HG02798 (cell line): ENCODE results near the gene DLG1.
A peak's percentile ranks its signal among the peaks of the same experiment; 100 is the strongest.

Source experiments
- ATAC-seq: cut with Tn5 transposase; IDR thresholded peaks from one replicate; pipeline ENCODE4 v1.9.1; 2021; ENCODE audit warnings: mild to moderate bottlenecking; ENCODE audit not compliant: unreplicated experiment, poor library complexity

Gene DLG1

GRCh38 chr3:197023998-197024651 lies 274.3 kb downstream of the DLG1 start:
- no peak for ATAC-seq

DNA sequence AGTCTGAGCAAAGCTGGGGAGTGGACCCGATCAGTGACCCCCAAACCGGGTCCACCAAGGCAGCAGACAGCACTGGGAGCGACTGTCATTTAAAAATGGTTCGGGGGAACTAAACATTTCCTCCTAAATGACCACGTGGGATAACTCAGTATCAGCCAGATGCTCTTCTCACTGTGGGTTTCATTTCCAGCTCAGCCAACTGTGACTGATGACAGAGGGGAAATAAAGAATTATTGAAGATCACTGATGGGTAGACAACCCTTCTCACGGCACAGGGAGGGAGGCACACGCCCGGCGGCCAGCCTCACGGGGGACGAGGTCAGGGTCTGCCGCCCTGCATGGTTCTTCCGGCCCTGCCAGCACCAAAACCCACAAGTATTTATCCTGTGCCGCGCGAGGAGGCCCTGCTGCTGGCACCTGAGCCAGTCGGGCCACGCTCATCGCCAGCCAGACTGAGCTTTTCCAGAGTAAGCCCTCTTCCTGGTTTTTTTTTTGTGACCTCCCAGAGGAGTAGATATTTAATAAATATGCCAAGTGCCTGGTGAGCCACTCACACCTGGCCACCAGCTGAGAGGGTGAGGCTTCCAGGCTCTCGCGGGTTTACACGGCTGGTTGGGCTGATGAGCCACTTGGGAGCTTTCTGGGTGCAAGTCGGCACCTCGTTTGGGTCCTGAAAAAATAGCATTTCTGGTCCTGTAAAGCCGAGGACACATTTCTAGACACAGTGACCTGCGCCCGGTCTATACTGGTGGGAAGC lies 275.0 kb downstream of the DLG1 start:
- peak; percentile 42 for ATAC-seq

- no peak for ATAC-seq
These were observed 275.8 kb downstream of the DLG1 start for GRCh38 chr3:197022405-197023231.

GRCh38 chr3:197021729-197022404 lies 276.5 kb downstream of the DLG1 start:
- no peak for ATAC-seq

DNA sequence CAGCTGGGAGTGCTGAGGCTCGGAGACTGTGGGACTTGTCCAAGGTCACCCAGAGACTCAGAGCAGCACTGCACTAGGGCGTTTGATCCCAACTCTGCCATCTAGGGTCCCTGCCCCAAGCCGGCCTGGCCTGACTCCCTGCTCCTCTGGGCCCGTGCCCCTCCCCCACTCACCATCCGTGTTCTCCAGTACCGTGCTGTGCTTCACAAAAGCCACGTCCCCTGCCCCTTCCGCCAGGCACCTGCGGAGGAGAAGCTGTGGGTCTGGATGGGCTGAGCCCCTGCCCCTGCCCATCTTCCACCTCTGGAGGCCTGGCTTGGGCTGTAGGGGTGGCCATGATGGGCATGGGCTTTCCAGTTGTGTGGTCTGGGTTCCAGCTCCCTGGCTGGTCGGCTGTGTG lies 277.2 kb downstream of the DLG1 start:
- no peak for ATAC-seq

DNA sequence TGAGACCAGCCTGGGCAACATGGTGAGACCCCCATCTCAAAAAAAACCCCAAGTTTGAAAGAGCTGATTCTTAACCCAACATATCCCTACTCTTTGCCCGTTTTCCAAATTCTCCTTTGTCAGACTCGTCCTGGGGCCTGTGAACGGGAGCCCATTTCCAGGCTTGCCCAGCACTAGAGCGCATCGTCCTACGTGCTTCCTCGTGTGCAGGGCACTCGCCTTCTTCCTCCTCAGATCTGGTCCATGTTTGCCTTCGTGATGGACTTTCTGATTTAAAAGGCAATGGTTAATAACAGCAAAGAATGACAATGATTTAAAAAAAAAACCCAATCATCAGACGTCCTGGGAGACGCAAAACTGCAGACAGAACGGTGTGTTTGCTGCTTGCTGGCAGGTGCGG lies 278.9 kb downstream of the DLG1 start:
- ATAC-seq = no peak

GRCh38 chr3:197019021-197019420 lies 279.4 kb downstream of the DLG1 start:
- no peak for ATAC-seq

GRCh38 chr3:197017003-197017402 lies 281.4 kb downstream of the DLG1 start:
- no peak for ATAC-seq

- no peak for ATAC-seq
These were observed 282.3 kb downstream of the DLG1 start for GRCh38 chr3:197015790-197016736.

DNA sequence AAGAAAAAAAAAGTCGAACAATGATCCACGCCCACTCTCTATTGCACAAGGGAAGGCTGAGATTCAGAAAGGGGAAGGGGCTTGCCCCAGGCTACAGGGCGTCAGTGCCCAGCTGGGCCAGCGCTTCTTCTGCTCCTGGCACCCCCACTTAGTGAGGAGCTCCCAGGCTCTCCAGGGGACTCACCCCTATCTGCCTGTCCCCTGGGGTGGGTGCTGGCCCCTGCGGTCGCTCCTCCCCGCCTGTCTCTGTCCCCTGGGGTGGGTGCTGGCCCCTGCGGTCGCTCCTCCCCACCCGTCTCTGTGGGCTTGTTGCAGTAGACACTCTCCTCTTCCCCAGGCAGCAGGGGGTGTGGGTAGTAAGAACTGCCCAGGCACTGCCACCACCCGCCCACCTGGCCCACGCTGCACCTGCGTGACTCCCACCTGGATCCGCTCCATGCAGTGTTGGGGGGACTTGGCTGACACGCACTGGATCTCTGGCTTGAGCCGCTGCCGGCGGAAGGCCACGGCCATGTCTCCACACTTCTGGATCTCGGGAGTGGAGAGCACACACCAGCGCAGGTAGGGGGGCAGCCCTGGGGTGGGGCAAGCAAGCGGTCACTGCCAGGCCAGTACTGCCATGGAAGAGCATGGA lies 283.4 kb downstream of the DLG1 start:
- ATAC-seq = no peak

DNA sequence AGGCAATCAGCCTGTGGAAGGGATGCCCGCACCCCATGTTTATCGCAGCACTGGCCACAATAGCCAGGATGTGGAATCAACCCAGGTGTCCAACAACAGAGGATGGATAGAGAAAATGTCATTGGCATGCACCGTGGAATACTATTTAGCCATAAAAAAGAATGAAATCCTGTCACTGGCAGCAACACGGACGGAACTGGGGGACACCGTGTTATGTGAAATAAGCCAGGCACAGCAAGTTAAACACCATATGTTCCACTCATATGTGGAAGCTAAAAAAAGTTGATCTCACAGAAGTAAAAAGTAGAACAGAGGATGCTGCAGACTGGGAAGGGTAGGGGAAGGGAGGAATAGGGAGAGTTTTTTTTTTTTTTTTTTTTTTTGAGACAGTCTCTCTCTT lies 284.4 kb downstream of the DLG1 start:
- ATAC-seq = no peak

- ATAC-seq = no peak
These were observed 285.9 kb downstream of the DLG1 start for GRCh38 chr3:197012540-197012883.

GRCh38 chr3:197011780-197012539 lies 286.5 kb downstream of the DLG1 start:
- no peak for ATAC-seq

DNA sequence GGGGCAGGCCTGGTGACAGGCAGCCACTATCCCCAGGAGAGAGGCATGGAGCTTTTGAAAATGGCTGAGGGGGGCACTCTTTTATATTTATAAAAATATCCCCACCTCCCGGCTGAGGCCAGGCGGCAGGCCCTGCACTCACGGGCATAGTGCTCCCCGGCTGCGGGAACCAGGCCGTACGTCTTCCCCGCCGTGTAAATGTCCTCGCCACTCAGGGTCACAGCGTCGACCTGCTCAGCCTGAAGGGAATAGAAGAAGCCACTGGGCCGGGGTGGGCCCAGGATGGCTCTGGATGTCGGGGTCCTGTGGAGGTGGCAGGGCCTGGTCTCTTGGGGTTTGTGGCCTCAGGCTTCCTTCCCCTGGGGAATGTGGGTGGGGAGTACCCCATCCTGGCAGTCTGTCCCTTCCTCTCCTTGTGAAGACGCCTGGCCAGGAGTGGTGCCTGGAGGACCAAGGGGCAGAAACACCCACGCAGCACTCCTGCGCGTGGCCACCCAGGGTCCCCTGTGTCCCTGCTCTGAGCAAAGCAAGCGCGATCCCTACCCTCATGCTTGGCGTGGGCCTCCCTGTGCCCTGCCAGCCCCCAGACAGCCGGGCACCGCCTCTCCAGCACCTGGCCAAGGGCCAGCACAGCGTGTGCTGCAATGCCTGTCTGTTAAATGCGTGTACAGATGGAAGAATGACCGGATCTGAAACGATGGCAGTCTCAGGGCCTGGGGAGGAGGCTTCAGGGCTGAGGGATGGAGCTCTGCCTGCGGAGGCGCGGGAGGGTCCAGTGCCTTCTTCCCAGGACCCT lies 287.7 kb downstream of the DLG1 start:
- no peak for ATAC-seq

DNA sequence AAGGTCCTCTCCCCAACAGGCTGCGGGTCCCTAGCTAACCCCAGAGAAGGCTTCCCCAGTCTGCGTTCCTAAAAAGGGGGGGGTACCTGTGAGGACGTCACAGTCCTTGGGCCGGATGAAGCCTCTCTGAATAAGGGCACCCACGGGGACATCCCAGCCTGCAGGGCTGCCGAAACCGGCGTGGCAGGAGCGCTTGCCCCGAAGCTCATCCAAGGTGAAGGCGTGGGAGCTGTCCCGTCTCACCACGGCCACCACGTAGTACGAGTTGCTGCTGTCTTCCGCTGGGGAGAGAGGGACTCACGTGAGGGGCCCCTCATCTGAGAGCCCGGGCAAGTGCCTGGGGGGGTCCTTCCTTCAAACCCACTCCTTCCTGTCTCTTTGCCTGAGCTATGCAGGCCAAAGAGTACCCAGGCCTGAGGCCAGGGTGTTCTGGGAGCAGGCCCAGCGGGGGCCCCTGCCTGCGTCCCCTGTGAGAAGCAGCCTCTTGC lies 288.8 kb downstream of the DLG1 start:
- ATAC-seq = no peak

DNA sequence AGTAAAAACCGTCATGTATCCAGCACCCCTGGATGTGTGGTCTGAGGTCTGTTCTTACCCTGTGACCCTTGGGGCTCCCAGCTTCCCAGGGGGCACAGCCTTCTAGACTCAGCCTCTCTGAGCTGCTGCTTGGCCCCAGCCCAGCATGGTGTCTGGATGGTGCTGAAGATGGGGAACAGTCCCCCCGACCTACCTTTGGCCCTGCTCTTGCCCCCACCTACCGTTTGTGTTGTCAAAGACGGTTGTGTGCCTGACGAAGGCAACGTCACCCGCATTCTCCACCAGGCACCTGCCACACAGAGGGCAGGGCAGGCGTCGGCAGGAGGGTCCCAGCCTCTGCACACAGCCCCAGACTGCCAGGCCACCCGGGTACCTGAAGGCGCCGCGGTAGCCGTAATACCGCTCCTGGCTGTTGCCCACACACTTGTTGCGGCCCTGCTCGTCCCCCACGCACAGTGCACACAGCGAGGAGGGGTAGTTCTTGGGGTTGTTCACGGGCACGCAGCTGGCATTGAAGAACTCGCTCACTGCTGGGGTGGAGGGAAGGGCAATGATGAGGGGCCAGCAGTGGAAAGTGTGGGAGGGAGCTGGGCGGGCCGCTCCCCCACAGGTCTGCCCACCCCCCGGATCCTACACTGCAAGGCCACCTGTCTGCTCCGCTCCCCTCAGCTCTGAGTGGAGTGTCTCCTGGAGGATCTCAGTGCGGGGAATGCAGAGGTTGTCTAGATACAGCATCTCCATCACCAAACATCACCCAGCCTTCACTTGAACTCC lies 289.8 kb downstream of the DLG1 start:
- ATAC-seq = no peak

DNA sequence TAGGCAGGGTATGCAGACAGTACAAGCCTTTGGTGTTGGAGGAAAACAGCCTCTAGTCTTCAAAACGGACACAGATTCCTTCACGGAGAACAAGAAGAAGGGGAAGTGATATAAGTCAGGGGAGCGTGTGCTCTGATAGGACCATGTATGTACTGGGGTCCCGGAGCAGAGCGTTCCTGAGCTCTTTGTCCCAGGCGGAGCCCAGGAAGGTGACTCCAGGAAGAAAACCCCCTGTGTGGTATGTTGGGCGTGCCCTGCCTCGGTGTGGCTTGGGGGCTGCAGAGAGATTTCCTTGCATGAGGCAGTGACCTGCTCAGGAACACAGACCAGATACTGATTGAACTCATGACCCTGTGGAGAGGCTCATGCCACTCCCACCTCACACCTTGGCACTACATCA lies 290.5 kb downstream of the DLG1 start:
- no peak for ATAC-seq
